Measurements from ENCODE around the gene MAPK8IP2. TPM values are rescaled to one million over a fixed set of nuclear protein-coding genes. Genes with fewer than 3 reads are reported as not detected.

MAPK8IP2 gene
- total RNA-seq, 4 donors from 2014 or later, result 2.1 to 5.4 (median 3.6) TPM

GRCh38 chr22:50572965-50573364, 27.6 kb upstream of the MAPK8IP2 start:
- intact Hi-C loops (cut with DNase I; ENCODE audit: low total_unique reads), result no loop called here
- WGBS, 2 donors, result 91 to 96% methylated on average over 10 to 11 of the region's 11 CpGs
- DNase-seq (ENCODE audit: low spot score in 2 of 2), result no peak

GRCh38 chr22:50573491-50574382, 26.9 kb upstream of the MAPK8IP2 start:
- TF ChIP-seq CTCF (IDR thresholded peaks at IDR 0.05), result no peak
- DNase-seq (ENCODE audit: low spot score in 2 of 2), result no peak
- 89 to 93% methylated on average over 25 to 26 of the region's 26 CpGs for WGBS, 2 donors
- intact Hi-C loops (cut with DNase I; ENCODE audit: low total_unique reads), result no loop called here
- H3K4me3 ChIP-seq (ENCODE audit: low read depth, poor library complexity, severe bottlenecking), result no peak overlapping the region

More at GRCh38 chr22:50572965-50573364, 27.6 kb upstream of the MAPK8IP2 start:
- TF ChIP-seq CTCF (IDR thresholded peaks at IDR 0.05) (no peak), POLR2A (IDR thresholded peaks at IDR 0.05) (no peak)
- H3K4me3 ChIP-seq (ENCODE audit: low read depth, poor library complexity, severe bottlenecking), result no peak overlapping the region

GRCh38 chr22:50574383-50574755, 26.2 kb upstream of the MAPK8IP2 start:
- DNase-seq (ENCODE audit: low spot score in 2 of 2), result no peak
- 92 to 97% methylated on average over 11 of the region's 11 CpGs for WGBS, 2 donors
- H3K4me3 ChIP-seq (ENCODE audit: low read depth, poor library complexity, severe bottlenecking), result no peak overlapping the region
- TF ChIP-seq POLR2A (IDR thresholded peaks at IDR 0.05) (no peak), CTCF (IDR thresholded peaks at IDR 0.05) (no peak)
- intact Hi-C loops (cut with DNase I; ENCODE audit: low total_unique reads), result no loop called here

- 87 to 90% methylated on average over 8 of the region's 8 CpGs for WGBS, 2 donors
- DNase-seq (ENCODE audit: low spot score in 2 of 2), result no peak
- intact Hi-C loops (cut with DNase I; ENCODE audit: low total_unique reads), result no loop called here
- TF ChIP-seq CTCF (IDR thresholded peaks at IDR 0.05), result no peak
- no peak for TF ChIP-seq POLR2A (IDR thresholded peaks at IDR 0.05)
- H3K4me3 ChIP-seq (ENCODE audit: low read depth, poor library complexity, severe bottlenecking), result no peak overlapping the region
These were observed 25.1 kb upstream of the MAPK8IP2 start for GRCh38 chr22:50575426-50575941.

GRCh38 chr22:50576070-50576469, 24.5 kb upstream of the MAPK8IP2 start:
- DNase-seq (ENCODE audit: low spot score in 2 of 2), result no peak
- no peak for TF ChIP-seq POLR2A (IDR thresholded peaks at IDR 0.05)
- TF ChIP-seq CTCF (IDR thresholded peaks at IDR 0.05), result no peak
- intact Hi-C loops (cut with DNase I; ENCODE audit: low total_unique reads), result no loop called here
- WGBS, 2 donors, result 79 to 87% methylated on average over 4 to 5 of the region's 5 CpGs
- H3K4me3 ChIP-seq (ENCODE audit: low read depth, poor library complexity, severe bottlenecking), result no peak overlapping the region
